Fibroblast of skin of left biceps (primary cell): ENCODE results near the gene WDR27.
"Not testable (repeated sequence)": the region's sequence is repeated elsewhere in the genome, so short reads cannot be mapped to it uniquely, and the experiment has no call there.

Experiments used
- DNase-seq, 2 experiments: peaks; one replicate each; pipeline ENCODE4 v3.0.0-alpha.2; 2013; ENCODE audit warnings: low read depth in 2 of 2

WDR27 gene

GRCh38 chr6:169640351-169640852, 61.4 kb downstream of the WDR27 start:
- no peak for DNase-seq

- DNase-seq: no peak
These were observed 62.1 kb downstream of the WDR27 start for GRCh38 chr6:169639653-169640278.

- DNase-seq: no peak
These were observed 62.9 kb downstream of the WDR27 start for GRCh38 chr6:169638915-169639314.

GRCh38 chr6:169638388-169638787, 63.4 kb downstream of the WDR27 start:
- DNase-seq: no peak

GRCh38 chr6:169635345-169635744, 66.5 kb downstream of the WDR27 start:
- DNase-seq: no peak

GRCh38 chr6:169632841-169633240, 69.0 kb downstream of the WDR27 start:
- no peak for DNase-seq

- no peak for DNase-seq
These were observed 72.6 kb downstream of the WDR27 start for GRCh38 chr6:169629256-169629655.

- DNase-seq: no peak
These were observed 73.9 kb downstream of the WDR27 start for GRCh38 chr6:169627736-169628607.

- no peak for DNase-seq
These were observed 75.2 kb downstream of the WDR27 start for GRCh38 chr6:169626649-169627048.

GRCh38 chr6:169626169-169626568, 75.7 kb downstream of the WDR27 start:
- DNase-seq: no peak

GRCh38 chr6:169625376-169625775, 76.5 kb downstream of the WDR27 start:
- DNase-seq: no peak

- no peak for DNase-seq
These were observed 77.0 kb downstream of the WDR27 start for GRCh38 chr6:169624785-169625184.

GRCh38 chr6:169623975-169624374, 77.9 kb downstream of the WDR27 start:
- DNase-seq: no peak

GRCh38 chr6:169623343-169623742, 78.5 kb downstream of the WDR27 start:
- DNase-seq: no peak

- no peak for DNase-seq
These were observed 79.2 kb downstream of the WDR27 start for GRCh38 chr6:169622618-169623017.

GRCh38 chr6:169621311-169621710, 80.5 kb downstream of the WDR27 start:
- DNase-seq: no peak

GRCh38 chr6:169620171-169621130, 81.4 kb downstream of the WDR27 start:
- no peak for DNase-seq

GRCh38 chr6:169619650-169620049, 82.2 kb downstream of the WDR27 start:
- no peak for DNase-seq

GRCh38 chr6:169618526-169619490, 83.0 kb downstream of the WDR27 start:
- peak; percentile 98 to 99 for DNase-seq

- no peak for DNase-seq
These were observed 84.3 kb downstream of the WDR27 start for GRCh38 chr6:169617562-169617961.

GRCh38 chr6:169608609-169609008, 93.2 kb downstream of the WDR27 start:
- DNase-seq: not testable (repeated sequence)
